Measurements from ENCODE around the gene RASSF4.
A peak's percentile ranks its signal among the peaks of the same experiment; 100 is the strongest.

Gene RASSF4, protein sequence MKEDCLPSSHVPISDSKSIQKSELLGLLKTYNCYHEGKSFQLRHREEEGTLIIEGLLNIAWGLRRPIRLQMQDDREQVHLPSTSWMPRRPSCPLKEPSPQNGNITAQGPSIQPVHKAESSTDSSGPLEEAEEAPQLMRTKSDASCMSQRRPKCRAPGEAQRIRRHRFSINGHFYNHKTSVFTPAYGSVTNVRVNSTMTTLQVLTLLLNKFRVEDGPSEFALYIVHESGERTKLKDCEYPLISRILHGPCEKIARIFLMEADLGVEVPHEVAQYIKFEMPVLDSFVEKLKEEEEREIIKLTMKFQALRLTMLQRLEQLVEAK

DNA sequence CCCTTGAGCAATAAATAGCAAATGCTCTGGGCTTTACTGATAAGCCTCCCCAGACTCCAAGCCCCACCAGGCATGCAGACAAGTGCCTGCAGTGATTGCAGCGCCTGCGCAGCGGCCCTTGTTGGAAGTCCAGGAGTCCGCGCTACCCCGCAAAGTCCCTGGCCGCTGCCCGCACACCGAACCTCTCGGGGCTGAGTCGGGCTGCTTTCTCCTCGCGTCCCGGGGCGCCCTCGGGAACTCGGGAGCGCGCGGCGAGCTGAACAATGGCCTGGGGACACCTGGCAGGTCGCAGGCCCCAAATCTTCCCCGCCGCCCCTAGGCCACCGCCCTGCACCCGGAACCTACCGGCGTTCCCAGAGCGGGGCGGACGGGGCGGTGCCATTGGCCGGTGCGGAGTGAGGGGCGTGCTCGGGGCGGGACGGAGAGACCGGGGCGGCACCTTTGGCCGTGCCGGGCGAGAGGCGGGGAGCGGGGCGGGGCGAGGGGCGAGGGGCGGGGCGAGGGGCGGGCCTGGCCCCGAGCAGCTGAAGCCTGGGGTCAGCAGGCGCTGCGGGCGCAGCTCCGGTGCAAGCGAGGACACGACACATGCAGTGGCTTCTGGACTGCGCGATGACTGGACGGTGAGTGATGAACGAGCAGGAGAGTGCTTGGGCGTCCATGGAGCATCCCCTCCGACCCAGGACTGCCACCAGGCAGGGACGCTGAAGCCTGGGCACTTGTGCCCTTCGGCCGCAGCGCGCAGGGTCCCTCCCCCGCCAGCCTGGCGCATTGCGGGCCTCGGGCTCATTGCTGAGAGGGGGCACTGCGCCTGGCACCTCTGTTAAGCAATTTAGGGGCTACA, at the start of gene RASSF4:
Gene RASSF4 (plus strand): TSS at position 556 of the 841 bp plus-strand sequence. CDS start 10,401 bp downstream, outside the sequence.
- DNase-seq, result peak; percentile 56

DNA sequence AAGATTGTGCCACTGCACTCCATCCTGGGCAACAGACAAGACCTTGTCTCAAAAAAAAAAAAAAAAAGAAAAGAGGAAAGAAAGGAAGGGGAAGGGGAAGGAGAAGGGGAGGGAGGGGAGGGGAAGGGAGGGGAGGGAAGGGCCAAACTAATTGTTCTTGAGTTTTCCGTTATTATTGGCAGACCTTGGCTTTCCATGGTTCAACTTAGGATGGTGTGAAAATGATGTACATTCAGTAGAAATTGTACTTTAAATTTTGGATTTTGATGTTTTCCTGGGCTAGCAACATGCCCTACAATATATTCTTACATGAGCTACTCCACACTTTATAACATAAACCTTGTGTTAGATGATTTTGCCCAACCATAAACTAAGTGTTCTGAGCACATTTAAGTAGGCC, 49.7 kb upstream of the RASSF4 start:
- no peak for DNase-seq

DNA sequence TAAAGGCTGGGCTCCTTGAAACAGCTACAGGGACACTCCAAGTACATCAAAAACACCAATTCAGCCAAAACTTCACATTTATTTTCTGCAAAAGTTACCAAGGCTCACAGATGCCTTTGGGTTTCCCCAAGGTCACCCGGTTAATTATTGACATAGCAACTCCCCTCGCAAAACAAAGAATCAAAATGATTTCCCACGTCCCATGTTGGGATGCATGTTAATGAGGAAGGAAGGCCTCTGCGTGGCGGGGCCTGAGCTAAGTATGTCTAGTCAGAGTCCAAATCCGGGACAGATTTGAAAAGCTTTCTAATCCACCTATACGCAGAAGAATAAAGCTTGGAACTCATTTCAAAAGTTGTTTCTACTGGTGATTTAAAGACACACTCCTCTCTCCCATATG, 49.0 kb upstream of the RASSF4 start:
- no peak for DNase-seq

DNA sequence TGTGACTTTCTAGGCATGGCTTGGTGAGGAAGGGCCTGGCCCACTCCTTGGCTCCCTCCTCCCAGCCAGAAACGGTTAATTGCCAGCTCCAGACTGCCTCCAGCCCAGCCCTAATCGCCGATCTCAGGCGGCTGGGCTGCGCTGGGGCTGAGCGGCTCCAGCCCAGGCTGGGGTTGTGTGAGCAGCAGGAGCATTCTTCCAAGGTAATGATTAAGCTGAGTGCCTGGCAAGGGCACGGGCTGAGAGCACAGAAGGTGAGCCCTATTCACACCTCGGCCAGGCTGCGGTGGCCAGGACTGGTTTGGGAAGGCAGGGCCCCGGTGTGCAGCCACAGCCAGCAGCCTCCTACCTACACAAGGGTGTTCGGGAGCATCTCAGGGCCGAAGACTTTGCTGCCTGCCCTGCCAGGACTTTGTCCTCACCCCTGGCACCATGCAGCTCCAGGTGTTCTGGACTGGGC, 48.5 kb upstream of the RASSF4 start, which contains the start of gene TMEM72:
Gene TMEM72 (plus strand): TSS at position 257 of the 460 bp plus-strand sequence. CDS start 176 bp downstream, at position 433.
- no peak for DNase-seq

DNA sequence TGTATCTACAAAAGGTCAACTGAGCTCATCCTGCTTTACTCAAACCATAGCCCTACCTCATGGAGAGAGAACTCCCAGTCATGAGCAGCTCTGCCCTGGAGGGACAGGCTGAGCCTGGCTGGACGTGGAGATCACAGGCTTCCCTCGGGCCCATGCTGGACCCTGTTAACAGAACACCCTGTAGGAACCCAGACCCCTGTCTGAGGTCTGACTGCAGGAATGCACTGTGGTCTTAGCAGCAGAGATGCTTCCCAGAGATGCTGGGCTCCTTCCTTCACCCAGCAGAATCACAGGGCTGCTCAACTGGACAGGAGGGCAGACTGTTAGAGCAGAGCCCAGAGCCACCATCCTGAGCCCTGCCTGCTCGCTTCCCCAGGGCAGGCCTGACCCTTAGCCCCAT, 47.7 kb upstream of the RASSF4 start:
- no peak for DNase-seq

DNA sequence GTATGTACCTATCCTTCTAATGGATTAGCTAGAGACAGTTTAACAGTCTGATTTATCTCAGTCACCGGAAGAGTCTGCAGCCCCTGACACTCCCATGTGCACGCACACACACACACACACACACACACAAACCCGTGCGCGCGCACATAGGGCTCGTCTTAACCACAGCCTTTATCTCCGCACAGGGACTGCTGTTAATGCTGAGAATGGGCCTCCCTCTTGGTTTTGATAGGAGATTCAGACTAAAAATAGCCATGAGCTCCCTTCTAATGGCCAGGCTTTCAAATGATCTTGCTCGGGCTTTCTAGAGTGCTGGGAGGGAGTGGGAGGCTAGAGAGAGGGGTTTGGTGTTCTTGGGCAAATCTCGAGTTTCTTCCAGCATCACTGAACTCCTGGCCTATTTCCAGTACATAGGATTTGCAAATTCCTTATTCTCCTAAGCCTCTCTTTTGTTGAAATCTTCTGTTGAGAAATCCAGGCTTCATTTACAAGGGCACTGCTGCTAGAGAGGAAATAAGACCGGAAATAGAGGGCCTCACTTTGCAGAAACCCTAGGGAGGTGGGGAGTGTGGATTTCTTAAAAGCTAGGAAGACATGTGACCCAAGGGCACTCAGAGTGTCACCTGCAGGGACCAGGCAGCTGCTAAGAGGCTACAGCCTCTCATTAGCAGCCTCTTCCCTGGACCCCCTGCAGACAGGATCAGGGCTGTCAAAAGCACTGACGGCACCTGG, 46.1 kb upstream of the RASSF4 start:
- DNase-seq, result peak; percentile 40

DNA sequence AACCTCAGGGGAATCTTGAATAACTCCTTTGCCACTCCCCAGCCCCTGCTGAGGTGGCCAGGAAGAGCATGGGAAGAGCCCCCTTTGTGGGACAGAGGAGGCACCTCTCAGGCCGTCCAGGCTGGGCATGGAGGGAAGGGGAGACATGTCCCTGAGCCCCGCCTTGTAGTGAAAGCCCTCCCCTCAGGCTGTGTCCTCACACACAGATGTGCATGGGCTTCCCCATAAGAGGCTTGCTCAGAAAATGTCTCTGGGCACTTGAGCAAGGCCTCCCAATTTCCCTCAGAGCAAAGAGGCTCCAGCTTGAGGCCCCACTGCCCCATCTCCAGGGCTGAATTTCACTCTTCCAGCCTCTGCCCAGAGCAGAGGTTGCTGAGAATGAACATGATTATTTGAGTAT, 44.7 kb upstream of the RASSF4 start:
- DNase-seq, result no peak

DNA sequence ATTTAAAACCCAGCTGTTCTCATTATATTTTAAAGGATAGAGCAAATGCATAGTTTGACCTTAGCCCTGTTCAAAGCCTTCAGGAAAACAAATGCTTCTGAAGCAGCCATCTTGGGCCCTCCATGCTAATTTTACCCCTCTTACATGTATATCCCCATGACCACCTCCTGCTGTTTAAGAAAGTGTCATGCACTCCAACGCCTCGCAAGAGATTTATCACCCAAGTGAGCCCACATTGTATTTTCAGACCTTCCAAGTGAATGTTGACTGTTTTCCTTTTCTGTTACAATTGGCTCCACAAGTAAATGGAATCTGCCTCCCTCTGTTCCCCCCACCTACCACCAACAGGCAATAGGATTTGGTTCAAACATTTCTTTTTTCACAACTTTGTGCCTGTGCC, 43.2 kb upstream of the RASSF4 start:
- DNase-seq, result no peak

DNA sequence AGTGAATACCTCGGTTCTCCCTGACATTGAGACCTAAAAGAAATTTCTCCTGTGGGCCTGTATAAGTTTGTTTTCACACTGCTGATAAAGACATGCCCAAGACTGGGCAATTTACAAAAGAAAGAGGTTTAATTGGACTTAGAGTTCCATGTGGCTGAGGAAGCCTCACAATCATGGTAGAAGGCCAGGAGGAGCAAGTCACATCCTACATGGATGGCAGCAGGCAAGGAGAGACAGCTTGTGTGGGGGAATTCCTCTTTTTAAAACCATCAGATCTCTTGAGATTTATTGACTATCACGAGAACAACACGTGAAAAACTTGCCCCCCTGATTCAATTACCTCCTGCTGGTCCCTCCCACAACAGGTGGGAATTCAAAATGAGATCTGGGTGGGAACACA, 41.8 kb upstream of the RASSF4 start:
- no peak for DNase-seq

DNA sequence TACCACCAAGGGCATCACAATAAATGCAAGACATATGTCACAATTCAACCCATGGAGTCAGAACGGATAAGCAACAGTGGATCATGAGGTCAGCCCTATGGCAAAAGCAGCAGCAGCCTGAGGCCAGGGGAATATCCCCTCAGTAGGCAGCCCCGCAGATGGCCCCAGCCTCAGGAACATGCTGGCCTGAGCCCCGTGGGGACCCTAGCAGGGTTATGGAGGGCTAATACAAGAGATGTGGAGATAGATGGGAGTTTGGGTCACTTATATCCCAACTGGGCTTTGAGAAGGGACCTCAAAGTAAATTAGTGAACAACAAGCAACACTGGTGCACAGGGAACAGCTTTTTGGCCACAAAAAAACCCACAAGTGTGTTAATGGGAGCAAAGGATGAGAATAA, 39.4 kb upstream of the RASSF4 start:
- no peak for DNase-seq

DNA sequence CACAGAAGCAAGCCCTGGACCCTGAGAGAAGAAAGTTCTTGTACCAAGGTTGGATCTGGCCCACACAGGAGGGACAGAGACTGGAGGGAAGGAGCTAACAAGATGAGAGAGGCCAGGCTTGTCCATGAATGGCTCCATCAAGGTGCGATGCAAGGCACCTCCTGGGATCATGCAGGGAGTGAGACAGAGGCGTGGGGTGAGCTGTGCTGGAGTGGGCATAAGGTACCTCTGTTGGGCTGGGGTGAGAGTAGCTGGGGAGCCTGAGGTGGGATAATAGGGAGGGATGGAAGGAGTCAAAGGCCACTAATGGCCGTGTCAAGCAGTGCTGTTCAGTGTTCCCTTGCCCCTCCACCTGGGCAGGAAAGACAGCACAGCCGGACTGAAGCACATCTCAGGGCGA, 38.5 kb upstream of the RASSF4 start:
- DNase-seq, result no peak

DNA sequence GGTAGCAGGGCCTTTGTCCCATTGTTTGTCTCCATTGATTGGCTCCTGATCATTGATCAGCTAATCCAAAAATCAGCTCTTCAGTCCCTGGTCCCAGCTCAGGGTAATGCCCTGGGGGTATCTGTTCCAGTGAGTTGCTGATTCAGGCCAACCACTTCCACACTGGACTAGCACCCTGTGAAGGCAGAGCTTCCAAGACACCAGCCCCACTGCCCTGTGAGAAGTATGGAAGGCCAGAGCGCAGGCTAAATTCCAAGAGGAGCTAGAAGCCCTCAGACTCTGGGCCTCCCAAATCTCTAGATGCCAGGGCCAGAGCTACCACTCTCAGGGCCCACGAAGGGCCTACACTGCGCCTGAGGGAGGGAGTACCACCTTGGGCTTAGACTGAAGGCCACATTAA, 38.1 kb upstream of the RASSF4 start:
- DNase-seq, result no peak

DNA sequence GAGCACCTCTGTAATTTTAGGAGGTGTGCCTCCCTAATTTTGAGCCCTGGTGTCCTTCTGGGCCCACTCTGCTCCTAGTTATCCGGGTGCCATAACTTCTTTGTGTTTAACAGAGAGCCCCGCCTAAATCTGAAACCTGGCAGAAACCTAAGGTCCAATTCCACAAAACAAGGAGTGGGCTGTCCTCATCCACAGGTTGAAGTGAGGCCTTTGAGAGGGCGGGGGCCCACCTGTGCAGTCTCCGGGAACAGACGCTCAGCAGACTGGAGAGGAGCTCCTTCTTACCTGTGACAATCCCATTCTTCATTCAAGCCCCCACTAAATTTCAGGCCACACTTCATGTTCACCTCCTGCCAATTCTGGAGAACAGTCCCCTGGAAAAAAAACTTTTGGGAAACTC, 37.6 kb upstream of the RASSF4 start:
- DNase-seq, result no peak

DNA sequence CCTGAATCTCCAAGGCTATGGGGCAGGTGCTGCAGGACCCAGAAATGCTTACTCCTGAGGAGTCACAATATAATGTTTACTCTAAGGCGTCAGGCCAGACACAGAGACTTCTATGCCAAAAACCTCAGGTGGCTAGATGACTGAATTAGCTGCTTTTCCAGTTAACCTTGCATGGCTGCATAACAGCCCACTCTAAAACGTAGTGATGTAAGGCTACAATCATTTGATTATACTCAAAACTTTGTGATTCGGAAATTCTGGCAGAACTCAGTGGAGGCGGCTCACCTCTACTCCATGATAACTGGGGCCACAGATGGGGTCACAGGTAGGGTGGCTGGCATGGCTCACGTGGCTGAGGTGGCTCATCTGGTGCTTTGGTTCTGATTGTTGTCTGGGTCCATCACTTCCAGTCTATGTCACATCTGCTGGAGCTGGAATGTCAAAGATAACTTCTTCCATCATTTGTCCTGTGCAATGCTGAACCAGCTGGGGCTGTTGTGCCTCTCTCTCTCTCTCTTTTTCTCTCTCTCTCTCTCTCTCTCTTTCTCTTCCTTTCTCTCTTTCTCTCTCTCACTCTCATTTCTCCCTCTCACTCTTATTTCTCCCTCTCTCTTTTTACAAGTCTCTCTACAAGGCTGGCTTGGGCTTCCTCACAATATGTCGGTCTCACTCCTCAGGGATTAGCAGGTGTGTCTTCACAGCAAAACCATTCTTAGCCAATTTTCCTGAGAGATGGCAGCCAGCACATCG, 36.6 kb upstream of the RASSF4 start:
- no peak for DNase-seq

DNA sequence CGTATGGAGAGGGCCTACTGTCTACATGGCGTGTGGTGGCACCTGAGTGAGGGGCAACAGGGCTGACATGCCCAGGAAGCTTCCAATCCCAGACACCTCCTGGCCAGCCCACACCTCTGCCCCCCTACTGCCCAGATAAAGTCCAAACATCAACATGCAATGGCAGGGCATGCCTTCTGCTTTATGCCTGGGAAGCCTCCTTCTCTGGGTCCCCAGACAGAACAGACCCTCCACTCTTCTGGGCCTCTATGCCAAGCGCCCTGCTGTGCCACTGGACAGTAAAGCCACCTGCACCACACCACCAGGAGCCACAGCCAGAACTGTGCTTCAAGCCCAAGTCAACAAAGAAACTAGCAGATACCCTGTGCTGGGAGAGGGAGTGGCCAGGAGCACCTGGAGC, 36.0 kb upstream of the RASSF4 start:
- no peak for DNase-seq

DNA sequence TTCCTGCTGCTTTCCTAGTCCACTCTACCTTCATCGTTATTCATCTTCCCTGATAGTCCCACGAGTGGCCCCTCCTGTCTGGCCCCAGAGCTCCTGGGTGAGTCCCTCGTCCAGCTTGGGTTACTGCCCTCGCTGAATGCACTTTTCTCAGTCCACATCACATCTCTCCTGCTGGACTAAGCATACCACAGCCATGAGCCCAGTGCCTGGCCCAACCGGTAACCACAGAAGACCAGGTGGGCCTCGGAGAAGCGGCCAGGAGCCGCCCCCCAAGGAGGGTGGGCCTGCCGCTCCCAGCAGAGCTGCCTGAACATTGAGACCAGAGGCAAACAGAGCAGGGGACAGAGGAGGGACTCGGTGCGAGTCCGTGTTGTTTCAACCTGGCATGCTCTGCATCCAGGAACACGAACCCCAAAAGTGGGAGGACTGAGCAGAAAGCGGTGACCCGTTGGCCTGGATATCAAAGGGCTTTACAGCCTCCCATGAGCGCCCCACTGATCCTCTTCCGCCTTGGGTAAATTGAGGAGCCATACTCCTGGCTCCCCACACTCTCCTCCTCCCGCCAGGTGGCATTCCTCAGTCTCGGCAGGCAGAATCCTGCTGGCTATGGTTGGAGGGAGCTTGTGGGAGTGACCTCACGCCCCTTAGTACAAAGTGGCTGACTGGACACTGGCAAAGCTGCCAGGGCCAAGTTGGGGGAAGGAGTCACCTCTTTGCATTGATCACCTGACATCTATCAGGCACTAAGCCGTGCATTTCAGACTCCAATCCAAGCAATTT, 35.2 kb upstream of the RASSF4 start:
- no peak for DNase-seq

DNA sequence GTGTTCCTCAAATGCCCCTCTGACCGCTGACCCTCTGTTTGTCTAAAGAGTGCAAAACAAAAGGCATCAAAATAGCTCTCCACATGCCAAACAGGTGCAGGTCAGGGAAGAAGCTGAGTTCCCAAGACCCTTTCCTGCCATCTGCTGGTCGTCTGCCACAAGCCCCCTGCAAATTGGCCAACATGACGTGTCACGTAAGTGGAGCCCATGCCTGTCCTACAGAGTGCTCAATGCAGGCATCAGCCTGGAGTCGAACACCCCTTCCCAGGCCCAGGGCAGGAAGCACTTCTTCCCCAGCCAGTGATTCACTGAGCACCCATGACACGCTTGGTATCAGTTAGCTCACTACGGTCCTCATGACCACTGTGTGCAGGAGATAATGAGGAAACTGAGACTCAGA, 34.4 kb upstream of the RASSF4 start:
- no peak for DNase-seq

DNA sequence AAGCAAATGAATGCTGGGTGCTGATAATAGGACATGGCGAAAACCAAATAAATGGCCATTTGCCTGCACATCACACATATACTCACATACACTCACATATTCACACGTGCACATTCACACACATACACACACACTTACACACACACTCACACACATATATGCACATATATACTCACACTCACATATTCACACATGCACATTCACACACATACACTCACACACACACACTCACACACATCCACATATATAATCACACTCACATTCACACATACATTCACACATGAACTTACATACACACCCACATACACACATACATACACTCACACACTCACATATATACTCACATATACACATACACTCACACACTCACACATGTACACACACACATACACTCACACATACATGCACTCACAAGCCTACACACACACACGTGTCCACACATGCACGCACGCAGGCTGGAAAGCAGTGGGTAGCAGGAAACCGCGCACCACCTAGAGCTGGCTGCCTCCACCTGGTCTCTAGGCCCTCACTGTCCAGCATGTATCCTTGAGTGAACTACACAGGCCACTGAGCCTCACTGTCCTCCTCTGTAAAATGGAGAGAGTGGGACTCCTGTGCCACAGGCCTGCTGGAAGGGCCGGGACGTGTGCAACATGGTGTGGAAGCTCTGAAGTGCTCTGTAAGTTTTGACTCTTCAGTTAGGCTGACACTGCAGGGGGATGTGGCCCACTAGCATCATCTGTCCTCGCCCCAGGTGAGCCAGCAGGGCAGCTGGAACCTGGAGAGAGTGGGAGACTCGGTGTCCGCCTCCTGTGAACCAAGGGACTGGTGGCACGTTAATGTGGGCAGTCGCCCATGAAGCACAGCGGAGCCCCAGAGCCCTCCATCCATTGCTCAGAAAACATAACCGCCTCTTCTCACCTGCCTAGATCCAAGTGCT, 33.5 kb upstream of the RASSF4 start:
- DNase-seq, result no peak

DNA sequence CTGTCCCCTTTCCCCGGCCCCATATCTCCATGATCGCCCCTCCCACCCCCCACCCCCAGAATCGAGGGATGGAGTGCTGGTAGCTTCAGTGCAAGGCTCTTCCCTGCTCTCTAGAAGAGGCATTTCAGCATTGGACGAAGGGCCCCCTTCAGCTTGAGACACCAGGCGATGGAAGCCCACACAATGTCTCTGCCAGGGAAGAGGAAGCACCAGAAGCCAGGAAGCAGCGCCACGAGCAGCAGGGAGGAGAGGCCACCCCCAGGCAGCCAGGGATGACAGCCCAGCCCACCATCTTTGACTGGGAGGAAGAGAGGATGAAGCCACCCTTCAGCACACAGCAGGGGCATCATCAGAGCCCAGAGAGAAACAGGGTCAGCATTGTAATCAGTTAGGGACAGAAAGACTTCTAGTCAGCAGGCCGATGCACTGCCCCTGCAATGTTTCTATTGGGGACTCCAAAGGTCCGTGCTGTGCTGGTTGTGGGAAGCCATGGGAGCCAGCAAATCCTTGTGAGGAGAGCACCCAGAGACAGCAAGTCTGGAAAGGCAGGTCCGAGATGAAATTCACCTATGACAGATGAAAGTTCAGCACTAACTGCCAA, 32.8 kb upstream of the RASSF4 start:
- no peak for DNase-seq

DNA sequence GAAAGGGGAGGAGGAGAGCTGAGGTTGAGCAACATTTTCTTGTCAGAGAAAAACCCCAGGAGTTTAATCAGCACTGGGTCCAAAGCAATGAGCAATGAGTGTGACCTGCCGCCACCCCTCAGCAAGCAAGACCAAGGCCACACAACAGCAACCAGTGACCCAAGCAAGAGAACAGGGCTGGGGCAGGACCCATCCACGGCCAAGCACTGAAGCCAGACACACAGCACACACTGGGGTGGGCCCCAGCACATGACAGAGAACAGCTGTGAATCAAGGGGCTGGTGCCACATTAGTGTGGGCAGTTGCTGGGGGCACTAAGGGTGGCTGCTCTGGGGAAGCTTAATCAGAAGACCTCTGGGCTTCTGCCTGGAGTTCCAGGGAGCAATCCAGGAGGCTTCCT, 32.2 kb upstream of the RASSF4 start:
- no peak for DNase-seq

Data from NCI-H510A (cell line).